ELF-1 (cell line): ENCODE results near the gene CYP19A1.

ENCODE experiments used
- DNase-seq: peaks from one replicate; pipeline ENCODE4 v3.0.0-alpha.2; 2016; ENCODE audit warnings: low read depth, low spot score

The CYP19A1 gene

DNA sequence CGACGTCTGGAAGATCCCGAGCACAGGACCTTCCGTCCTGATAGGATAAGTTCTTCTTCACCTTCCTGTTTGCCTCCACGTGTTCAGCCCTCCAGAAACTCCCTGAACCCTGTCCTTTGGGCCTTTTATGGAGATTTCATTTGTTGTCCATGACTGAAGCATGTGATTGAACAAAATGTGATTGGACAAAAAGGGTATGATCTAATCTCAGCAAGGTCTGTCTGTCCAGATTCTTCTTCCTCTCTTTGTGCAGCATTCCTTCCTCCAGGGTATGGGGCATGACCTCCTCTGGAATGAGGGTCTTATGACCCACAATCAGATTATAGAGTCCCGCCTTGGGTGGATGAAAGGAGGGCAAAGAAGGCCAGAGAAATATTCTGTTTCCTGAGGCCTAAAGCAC, at the start of gene CYP19A1:
Gene CYP19A1 (minus strand): TSS at position 101 of the 400 bp plus-strand sequence. CDS start 95,684 bp downstream, outside the sequence.
- no peak for DNase-seq

DNA sequence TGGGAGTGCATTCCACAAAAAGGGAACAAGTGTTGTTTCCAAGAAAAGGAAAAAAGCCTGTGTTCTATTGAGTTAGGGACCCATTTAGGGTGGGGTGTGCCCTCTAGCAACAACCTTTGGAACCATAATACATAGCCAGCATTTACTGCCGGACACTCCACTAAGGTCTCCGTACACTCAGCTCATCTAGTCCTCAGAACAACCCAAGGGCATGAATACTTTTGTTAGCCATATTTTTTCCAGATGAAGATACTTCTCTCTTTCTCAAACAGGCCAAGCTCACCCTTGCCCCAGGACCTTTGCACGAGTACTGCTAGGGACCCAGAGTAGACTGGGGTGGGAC, 49.3 kb upstream of the CYP19A1 start:
- no peak for DNase-seq

DNA sequence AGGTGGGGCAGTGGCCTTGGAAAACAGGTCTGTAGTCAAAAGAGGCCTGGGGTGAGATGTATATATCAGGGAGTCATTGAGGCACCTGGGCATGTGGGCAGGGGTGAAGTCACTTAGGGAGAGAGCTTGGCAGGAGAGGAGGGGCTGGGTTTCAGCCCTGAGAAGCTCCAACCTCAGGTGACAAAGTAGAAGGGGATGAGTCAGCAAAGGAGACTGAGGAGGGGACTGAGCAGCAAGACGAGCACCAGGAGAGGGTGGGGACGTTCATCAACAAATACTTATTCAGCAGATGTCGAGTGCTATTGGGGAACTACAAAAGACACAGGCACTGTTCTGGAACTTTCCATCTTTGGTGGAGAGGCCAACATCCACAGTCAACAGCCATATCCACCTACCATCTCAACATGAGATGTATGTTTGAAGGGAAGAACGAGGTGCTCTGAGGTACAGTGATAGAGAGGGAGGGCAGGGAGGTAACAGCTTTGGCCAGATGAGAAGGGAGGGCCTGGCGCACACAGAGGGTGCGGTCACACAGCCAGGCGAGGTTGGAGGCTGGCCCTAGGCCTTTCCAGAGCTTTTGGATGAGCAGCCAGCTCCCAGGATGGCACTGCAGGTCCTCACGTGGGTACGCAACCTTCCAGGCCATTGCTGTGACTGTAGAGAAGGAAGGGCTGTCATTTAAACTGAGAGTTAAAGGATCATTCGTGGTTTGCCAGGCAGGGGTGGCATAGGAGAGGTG, 48.7 kb upstream of the CYP19A1 start:
- DNase-seq: no peak

DNA sequence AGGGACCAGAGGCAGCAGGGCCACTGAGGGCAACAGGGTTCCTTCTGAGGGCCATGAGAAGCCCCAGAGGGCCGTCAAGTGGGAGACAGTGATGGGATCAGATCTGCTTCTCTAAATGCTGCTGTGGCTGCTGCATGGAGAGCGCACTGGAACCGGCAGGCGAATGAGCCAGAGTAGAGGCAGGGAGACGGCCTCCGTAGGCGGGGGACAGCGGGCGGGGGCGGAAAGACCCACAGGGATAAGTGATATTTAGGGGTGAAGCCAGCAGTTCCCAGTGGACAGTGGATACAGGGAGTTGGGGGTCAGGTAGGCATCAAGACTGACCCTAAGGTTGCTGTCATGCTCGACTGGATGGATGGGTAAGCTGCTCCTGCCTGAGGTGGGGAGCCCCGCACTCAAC, 48.1 kb upstream of the CYP19A1 start:
- DNase-seq: no peak

DNA sequence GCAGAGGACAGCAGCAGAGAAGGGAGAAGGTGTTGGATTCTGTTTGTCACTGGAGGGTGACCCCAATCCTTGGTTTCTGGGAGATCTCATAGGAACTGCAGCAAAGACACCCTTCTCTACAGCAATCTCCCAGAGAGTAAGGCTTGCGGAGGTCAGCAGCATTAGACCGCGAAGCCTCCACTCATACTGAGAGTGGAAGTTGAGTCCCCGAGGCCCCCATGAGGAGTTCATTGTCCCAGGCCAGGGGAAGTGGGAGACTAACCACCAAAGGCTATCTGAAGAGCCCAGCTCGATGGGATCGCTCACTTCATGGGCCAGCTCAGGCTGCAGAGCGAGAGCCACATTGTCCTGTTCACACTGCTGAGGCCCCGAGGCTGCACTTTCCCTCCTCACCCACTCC, 47.6 kb upstream of the CYP19A1 start:
- no peak for DNase-seq

DNA sequence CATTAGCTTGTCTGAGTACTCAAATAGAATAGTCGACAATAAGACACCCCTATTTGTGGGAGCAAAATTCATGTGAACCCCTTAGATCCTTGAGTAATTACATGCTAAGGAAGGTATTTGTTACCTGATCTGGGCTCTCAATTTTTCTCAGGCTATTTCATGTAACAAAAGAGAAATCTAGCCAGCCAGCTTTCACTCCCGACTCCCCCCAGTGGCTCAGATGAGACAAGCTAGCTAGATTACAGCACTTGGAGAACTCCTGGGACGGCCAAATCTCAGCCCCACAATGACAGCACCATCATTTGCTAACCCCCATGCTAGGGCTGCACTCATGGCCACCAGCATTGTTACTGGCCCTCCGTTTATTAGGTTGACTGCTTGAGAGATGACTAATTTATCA, 44.4 kb upstream of the CYP19A1 start:
- peak; percentile 67 for DNase-seq

DNA sequence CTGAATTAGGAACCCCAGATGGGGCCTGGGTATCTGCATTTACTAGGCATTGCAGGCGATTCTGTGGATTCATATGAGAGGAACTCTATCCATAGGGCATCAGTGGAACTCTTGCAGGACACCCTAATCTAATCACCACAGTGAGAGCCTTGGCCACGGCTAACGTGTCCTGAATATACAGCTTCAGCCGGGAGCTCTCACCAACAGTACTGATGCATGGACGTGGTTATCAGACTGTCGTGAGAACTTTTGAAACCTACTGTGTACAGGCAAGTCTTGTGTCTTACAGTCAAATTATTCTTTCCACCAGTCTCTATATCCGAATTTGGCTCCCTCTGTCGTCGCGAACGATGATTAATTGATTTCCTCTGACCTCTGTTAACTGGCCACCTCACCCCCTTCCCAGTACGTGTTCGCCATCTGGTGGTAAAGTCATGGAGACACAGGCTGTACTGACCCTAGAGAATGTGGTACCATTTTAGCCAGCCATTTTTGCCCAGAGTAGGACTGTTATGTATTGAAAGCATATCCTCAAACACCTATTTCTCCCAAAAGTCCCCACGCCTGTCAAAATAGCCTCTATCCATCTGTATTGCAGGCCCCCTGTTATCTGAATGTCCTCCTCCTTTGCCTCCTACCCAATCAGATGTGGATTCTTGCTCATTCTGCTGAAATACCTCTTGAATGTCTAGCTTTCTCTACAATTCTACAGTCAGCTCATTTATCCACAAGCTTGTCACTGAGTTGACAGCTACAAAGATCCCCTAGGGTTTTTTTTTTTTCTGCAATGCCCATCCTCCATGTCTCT, 42.8 kb upstream of the CYP19A1 start:
- peak; percentile 76 for DNase-seq

DNA sequence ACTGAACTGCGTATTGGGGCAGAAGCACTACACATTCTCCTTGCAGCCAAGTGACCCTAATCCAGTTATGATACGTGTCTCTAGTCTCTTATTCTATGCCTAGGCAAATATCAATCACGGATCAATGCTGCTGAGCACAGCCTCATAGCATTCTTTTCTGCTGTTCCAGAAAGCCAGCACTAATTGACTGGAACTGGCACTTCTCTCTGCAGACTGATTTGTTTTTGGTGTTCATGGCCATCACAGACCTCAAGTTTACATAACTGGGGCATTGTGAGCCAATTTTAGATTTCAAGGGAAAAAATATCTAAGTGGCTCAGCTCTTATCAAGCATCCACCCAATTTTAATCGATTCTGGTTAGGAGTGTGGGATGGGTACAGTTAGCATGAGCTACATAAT, 41.0 kb upstream of the CYP19A1 start:
- DNase-seq: no peak

DNA sequence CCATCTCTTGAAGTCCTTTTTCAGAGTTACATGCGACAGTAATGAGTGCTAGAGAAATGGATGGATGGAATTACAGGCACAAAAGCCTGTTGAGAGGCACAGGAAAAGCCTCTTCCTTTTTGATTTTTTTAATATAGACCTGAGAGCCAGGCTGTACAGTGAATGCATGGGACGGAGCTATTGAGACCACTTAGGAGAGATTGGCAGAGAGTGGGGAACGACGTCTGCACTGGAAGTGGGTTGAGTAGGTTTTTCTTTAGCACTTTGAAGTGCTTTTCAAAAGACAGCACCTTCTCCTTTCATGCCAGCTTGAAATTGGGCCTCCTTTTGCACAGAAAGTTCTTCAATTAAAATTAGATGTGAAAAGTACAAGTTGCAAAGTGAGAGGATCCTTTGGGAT, 40.0 kb upstream of the CYP19A1 start:
- no peak for DNase-seq

DNA sequence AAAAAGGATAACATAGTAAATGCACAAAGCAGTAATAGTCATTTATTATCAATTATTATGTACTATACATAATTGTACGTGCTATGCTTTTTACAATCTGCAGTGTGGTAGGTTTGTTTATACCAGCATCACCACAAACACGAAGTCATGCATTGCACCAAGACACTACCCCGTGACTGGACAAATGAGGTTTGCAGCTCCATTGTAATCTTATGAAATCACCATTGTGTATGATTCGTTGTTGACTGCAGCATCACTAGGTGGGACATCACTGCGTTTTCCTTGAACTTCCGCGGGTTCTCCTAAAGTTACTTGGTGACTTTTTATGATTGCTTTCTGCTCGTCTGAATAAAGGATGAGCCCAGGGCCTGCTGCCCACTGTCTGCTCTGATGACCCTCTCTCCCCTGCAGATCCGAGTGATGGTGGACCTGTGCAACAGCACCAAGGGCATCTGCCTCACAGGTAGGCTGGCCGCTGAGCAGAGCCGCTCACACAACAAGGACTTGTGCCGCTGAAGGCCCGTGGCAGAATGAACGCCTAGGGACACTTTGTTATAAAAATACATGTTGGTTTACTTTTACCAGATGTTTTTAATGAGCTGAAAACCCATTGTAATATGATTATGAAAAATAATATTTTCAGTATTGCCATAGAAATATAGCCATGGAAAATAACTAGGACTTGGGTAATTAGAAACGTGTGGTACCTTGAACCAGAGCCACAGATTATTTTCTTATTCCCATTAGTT, 38.8 kb upstream of the CYP19A1 start:
- DNase-seq: no peak

DNA sequence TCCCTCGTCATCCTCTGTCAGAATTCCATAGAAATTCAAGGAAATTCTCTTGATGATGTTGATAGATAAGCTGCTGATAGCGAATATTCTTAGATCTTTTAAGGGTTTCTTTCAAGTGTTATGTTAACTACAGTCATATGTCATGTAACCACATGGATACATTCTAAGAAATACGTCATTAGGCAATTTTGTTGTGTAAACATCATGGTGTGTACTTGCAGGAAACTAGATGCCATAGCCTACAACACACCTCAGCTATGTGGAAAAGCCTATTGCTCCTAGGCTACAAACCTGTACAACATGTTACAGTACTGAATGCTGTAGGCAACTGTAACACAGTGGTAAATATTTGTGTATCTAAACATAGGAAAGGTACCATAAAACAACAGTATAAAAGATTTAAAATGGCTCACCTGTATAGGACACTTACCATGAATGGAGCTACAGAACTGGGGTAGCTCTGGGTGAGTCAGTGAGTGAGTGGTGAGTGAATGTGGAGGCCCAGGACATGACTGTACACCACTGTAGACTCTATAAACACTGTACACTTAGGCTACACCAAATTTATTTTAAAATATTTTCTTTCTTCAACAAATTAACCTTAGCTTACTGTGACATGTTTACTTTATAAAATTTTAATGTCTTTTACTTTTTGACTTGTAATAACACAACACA, 37.7 kb upstream of the CYP19A1 start:
- no peak for DNase-seq

DNA sequence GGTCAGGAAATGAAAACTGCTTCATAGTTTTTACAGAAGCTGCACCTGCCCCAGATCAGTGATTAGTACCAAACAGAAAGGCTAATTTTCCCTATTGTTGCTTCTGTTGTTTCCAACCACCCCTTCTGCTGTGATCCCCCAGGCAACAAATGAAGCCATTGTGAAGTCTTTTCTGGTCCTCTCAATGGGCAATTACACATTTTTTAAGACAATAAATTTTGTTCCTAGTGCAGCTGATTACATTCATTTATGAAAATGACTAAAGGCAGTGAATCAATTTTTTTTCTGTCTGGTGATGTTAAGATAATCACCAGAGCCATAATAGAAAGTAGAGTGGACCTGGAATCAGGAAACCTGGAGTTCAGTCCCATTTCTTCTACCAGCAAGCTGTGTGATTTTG, 35.7 kb upstream of the CYP19A1 start:
- DNase-seq: no peak

DNA sequence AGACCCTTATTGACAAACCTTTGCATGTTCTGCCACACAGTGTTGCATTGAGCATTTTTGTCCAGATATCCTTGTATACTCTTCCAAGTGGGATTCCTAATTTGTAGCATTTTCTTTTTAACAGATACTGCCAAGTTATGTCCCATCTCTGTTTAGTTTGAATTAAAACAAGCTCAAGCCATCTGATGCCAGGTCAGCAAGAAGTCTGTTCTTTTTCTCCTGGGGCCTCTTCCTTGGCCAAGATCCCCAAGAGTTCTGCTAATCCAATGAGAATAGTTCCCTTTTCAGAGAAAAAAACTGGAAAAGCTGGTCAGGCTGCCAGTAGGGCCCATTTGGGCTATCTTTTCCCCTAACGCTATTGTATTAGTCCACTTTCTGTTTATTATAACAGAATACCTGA, 32.9 kb upstream of the CYP19A1 start:
- no peak for DNase-seq

DNA sequence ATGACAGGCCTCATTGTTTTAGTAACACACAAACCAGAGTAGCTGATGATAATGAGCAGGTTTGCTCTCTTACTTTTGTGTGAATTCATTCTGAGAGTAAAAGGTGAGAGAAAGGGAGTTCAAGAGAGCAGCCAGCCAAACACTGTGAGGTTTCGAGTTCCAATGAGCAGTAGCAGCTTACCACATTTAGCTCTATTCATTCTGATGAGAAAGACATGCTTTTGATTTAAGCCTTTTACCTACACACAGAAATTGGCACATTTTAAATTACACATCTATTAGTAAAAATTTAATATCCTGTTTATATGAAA, 31.0 kb upstream of the CYP19A1 start:
- no peak for DNase-seq

DNA sequence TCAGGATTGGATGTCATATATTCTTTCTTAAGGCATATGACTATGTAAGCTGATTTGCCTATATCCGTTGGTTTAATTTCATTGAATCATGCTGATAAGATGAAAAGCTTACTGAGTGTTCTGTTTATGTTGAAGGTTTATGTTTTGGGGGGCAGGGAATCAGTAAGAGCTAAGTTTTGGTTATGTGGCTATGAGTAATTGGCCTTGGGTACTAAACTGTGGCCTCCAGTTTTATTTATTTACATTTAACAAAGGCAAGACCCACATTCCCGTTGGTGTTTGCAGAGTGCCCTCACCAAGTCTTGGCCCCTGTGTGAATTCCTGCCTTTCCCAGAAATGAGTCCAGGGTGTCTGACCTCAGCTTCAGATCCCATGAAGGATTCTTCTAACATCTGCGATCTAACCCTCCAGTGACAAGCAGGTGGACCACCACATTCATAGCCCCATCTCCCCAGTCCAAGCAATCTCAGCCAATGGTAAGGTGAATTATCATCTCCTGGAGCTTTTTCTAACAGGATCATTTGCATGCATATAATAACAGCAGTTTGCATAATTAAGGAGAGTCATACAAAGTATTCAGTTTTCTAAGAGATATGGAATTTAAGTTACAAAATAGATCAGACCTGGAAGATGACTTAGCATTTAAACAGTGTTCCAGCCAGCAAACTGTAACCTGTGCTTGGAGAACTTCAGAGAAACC, 30.5 kb upstream of the CYP19A1 start:
- no peak for DNase-seq

DNA sequence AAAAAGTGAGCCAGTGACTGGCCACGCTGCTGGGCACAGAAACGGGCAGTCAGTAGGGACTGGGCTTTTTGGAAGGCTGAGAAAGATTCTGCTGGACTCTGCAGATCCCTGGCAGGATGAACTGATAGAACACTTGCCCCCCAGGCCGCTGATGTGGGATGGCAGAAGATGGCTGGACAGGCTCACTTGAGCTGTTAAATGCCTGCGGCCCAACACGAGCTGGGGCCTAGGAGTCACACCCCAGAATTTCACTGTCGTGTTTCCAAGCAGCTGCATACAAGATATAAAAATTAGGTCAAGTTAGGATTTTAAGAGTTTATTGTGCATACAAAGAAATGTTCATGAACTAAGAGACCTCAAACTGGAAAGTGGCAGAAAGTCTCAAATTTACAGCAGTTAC, 29.9 kb upstream of the CYP19A1 start:
- no peak for DNase-seq

DNA sequence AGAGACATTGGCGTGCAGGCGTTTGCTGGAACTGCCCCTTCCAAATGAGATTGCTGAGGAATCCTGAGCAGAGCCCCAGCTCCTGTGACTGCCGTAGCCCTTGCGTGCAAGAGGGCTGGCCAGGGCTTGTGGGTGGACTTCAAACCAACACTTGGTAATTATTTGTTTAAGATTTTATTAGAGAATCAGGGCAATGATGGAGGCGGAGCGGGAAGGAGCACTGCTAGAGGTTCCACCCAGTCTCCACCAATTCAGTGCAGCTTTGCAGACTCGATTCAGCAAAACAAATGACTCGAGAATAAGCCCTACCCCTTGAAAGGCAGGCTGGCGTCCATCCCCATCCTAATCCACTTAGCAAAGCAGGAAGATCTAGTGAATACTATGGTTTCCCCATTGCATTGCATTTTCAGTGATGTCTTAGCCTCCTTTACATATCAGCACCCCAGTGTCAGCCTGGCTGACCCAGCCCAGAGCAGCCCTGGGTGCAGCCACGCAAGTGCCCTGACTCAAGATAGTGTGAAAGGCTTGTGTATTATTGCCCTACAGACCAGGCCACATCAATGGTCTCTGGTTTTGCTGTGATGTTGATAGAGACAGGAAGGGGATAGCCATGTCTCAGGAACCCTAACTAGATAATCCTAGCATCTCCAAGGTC, 29.1 kb upstream of the CYP19A1 start:
- no peak for DNase-seq

DNA sequence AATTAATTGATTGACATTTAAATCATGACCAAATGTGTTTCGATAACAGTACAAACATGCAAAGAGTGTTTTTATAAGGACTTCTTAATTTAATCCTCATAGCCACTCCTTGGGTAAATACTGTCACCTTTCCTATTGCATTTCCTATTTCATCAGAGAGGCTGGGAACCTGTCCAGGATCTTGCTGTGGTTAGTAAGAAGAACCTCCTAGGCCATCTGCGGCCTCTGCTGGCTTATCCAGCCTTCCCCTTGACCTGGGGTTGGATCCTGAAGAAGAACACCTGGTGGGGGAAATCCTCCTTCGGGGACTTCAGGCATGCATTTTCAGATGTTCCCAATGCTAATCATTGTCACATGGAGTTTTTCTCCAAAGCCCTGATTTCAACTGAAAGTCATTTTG, 28.5 kb upstream of the CYP19A1 start:
- no peak for DNase-seq

DNA sequence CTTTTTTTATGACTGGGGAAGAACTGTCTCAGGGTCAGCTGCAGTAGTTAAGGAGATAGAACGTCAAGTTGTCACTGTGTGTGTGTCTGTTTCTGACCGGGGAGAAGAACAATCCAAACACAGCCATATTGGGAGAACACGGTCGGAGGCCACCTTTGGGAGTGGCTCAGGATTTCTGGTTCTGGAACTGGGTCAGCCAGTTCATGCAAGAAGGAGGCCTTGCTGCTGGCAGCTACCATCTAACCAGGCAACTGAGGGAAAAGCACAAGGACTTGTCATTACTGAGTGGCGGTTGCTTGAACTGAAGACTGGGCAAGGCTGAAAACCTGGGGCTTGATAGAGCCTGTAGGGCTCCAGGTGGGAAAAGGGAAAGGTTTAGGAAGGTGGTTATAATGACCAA, 27.7 kb upstream of the CYP19A1 start:
- no peak for DNase-seq

DNA sequence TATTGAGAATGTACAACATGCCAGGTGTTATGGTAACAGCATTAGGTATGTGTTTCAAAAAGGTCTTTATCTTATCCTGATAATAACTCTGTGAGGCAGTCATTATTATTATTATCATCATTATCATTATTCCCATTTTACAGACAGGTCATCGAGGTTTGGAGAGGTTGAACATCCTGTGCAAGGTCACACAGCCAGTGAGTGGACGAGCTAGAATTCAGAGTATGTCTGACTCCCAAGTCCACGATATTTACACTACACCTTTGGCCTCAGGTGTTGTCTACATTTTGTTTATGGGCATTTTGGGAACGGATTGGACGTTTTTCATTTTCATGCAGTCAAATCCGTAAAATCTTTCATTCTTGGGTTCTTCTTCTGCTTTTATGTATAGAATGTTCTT, 27.0 kb upstream of the CYP19A1 start:
- no peak for DNase-seq

DNA sequence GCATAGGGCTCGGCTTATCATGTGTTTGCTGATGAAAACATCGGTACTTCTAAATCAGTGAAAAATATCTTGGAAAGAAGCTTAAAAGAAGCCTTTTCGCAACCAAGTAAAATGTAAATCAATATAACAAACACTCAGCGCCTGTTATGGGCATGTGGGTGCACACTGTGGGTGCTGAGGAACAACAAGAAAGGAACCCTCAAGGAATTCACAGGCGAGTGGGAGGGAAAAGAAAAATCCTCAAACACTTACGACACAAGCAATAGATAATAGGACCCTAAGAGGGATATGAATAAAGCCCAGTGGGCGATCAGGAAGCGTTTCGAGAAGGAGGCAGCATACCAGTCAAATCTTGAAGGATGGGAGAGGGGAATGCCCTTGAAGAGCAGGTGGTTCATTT, 25.0 kb upstream of the CYP19A1 start:
- no peak for DNase-seq
